Measurements from ENCODE around the gene HPX. TPM values are rescaled to one million over a fixed set of nuclear protein-coding genes. Genes with fewer than 3 reads are reported as not detected.

Gene HPX
- total RNA-seq, 2 donors from 2014 or later, result 1.8 to 5.3 TPM

DNA sequence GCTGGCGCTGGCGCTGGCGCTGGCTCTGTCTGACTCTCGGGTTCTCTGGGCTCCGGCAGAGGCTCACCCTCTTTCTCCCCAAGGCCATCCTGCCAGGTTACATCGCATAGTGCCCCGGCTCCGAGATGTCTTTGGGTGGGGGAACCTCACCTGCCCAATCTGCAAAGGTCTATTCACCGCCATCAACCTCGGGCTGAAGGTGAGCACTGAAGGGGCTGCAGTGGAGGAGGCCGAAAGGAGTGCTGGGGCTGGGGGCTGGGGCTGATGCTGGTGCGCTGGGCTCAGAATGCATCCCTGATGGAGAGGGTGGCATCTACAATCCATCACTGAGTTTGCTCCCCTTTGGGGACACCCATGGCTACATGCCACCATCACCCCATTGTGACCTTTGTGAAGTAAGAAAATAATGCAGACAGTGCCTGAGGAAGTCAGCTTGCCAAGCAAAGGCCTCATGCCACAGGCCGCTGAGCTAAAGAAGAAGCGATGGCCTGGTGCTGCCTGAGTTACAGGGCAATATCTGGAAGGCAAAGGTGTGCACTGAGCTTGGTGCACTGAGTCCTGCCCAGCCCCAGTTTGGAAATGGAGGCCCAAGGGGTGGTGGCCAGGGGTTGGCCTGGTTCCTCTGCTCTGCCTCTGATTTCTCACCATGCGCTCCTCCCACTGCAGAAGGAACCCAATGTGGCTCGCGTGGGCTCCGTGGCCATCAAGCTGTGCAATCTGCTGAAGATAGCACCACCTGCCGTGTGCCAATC lies 49.9 kb downstream of the HPX start:
- Histone ChIP-seq H3K4me3 (peak overlapping the region; percentile 84), H3K9ac (ENCODE audit: low read depth in 2 of 2, low read length in 2 of 2) (peak overlapping the region; percentile 79 to 84), H3K27me3 (no peaks in the 10 kb centered on the region), H3K4me1 (peaks cover 4% of the 10 kb centered on the region), H3K9me3 (no peaks in the 10 kb centered on the region), H3K27ac (peak overlapping the region; percentile 74), H3K36me3 (no peaks in the 10 kb centered on the region)
- TF ChIP-seq, protein P1, sequence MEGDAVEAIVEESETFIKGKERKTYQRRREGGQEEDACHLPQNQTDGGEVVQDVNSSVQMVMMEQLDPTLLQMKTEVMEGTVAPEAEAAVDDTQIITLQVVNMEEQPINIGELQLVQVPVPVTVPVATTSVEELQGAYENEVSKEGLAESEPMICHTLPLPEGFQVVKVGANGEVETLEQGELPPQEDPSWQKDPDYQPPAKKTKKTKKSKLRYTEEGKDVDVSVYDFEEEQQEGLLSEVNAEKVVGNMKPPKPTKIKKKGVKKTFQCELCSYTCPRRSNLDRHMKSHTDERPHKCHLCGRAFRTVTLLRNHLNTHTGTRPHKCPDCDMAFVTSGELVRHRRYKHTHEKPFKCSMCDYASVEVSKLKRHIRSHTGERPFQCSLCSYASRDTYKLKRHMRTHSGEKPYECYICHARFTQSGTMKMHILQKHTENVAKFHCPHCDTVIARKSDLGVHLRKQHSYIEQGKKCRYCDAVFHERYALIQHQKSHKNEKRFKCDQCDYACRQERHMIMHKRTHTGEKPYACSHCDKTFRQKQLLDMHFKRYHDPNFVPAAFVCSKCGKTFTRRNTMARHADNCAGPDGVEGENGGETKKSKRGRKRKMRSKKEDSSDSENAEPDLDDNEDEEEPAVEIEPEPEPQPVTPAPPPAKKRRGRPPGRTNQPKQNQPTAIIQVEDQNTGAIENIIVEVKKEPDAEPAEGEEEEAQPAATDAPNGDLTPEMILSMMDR (IDR thresholded peaks at IDR 0.05), result no peak
- DNase-seq, result no peak
- intact Hi-C loops (cut with DNase I), result no loop called here

DNA sequence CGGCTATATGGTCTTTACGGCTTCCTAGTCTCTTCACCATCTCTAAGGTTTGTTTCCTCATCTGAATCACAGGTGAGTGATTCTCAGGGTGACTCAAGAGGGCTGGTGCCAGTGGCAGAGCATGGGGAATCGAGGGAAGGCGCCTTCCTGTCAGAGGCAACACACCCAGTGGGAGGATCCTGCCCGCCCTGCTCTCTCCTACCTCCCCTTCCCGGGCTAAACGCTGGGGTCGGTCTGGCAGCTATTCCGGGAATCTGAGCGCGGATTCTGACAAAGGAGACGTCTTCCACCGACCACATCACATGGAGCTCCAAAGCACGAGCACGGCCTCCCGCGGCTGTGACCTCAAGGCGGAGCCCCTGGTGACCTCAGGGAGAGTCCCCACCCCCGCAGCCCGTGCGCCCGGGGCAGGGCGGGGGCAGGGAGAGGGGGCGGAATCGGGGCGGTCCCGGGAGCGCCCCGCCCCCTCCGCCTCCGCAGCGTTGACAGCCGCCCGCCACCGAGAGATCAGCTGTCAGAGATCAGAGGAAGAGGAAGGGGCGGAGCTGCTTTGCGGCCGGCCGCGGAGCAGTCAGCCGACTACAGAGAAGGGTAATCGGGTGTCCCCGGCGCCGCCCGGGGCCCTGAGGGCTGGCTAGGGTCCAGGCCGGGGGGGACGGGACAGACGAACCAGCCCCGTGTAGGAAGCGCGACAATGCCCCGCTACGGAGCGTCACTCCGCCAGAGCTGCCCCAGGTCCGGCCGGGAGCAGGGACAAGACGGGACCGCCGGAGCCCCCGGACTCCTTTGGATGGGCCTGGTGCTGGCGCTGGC lies 50.7 kb downstream of the HPX start, which contains the start of gene SMPD1:
TSS of gene SMPD1 (plus strand) at position 570 of the 813 bp plus-strand sequence. CDS start at position 695, 125 bp downstream.
- DNase-seq, result peak; percentile 94
- H3K27ac ChIP-seq, result peak within 1 kb of the TSS; percentile 74
- peak within 1 kb of the TSS; percentile 84 for H3K4me3 ChIP-seq
- TF ChIP-seq, protein P1 (IDR thresholded peaks at IDR 0.05), result no peak
- intact Hi-C loops (cut with DNase I), result loop anchor here (10.0 kb wide), 1 partner anchor 295 kb away; the partner anchor contains the start of gene MRPL17
- peaks cover 4% of the 10 kb centered on the region for H3K4me1 ChIP-seq
- no peaks in the 10 kb centered on the region for H3K9me3 ChIP-seq
- no peaks in the 10 kb centered on the region for H3K36me3 ChIP-seq
- H3K9ac ChIP-seq (ENCODE audit: low read depth in 2 of 2, low read length in 2 of 2), result peak within 1 kb of the TSS; percentile 79 to 84
- no peaks in the 10 kb centered on the region for H3K27me3 ChIP-seq

DNA sequence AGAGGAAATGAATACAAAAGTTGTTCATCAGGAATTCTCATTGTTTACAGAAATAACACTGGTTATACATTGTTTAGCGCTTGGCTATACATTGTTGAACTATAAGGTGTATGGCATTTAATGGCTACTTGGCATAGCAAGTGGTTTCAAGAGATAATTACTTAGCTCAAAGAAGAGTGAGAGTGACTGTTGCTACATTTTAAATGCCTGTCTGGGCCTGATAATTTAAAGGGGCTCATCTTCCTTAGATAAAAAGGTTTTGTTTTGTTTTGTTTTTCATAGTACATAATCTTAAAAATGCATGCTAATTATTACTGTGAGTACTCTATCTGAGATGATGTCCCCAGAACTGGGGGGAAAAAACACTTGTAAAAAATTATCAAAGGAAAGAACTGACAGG lies 52.0 kb downstream of the HPX start:
- no peak overlapping the region for H3K4me3 ChIP-seq
- intact Hi-C loops (cut with DNase I), result loop anchor here (10.0 kb wide), 1 partner anchor 296 kb away; the partner anchor contains the start of gene MRPL17
- no peak for DNase-seq
- H3K9ac ChIP-seq (ENCODE audit: low read depth in 2 of 2, low read length in 2 of 2), result peak overlapping the region in 1 of 2 donors; percentile 84
- peak overlapping the region; percentile 43 for H3K27ac ChIP-seq
- TF ChIP-seq, protein P1 (IDR thresholded peaks at IDR 0.05), result no peak
- no peaks in the 10 kb centered on the region for H3K9me3 ChIP-seq
- H3K27me3 ChIP-seq, result no peaks in the 10 kb centered on the region
- peaks cover 4% of the 10 kb centered on the region for H3K4me1 ChIP-seq
- H3K36me3 ChIP-seq, result no peaks in the 10 kb centered on the region

DNA sequence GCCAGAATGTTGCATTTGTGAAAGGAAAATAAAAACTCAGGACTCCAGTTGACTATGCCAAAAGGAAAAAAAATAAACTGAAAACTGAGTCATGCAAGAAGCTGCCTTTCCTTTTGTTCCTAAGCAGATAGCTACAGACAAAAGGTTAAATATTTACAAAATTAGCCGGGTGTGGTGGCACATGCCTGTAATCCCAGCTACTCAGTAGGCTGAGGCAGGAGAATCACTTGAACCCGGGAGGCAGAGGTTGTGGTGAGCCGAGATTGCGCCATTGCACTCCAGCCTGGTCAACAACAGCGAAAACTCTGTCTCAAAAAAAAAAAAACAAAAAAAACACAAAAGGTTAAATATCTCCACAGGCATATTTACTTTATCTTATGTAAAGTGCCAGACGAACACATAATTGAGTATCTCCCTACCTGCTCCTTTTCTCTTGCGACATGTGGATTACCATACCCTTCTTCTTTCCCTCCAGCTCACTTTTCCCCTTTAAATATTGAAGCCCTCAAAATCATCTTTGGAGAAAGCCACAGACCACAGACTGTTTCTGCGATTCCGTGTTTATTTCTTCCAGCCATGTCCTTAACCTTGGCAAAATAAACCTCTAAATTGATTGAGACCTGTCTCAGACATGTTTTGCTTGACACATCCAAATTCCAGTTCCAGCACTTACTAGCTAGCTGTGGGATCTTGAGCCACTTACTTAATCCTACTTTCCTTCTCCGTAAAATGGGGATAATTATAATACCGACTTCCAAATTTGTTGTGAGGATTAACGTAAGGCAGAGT lies 52.8 kb downstream of the HPX start:
- DNase-seq, result peak; percentile 36
- Histone ChIP-seq H3K27ac (peak overlapping the region; percentile 43), H3K9ac (ENCODE audit: low read depth in 2 of 2, low read length in 2 of 2) (peak overlapping the region in 1 of 2 donors; percentile 3), H3K27me3 (no peaks in the 10 kb centered on the region), H3K4me1 (peaks cover 4% of the 10 kb centered on the region), H3K4me3 (no peak overlapping the region), H3K36me3 (no peaks in the 10 kb centered on the region), H3K9me3 (no peaks in the 10 kb centered on the region)
- TF ChIP-seq, protein P1 (IDR thresholded peaks at IDR 0.05), result no peak
- intact Hi-C loops (cut with DNase I), result loop anchor here (10.0 kb wide), 1 partner anchor 297 kb away; the partner anchor contains the start of gene MRPL17
